ENCODE data around the gene MRRF. TPM values are rescaled to one million over a fixed set of nuclear protein-coding genes. Genes with fewer than 3 reads are reported as not detected.

MRRF gene
- total and polyA plus RNA-seq, 2 of the 4 experiments (the other 2 are of a cell fraction), result 32.1 to 38.0 TPM

DNA sequence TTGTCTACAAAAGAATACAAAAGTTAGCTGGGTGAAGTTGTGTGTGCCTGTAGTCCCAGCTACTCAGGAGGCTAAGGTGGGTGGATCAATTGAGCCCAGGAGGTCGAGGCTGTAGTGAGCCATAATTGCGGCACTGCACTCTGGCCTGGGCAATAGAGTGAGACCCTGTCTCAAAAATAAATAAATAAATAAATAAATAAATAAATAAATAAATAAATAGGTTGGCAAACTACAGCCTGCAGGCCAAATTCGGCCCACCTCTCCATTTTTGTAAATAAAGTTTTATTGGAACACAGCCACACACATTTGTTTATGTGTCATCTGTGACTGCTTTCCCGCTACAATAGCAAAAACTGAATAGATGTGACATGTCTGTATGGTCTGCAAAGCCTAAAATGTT, 115.6 kb downstream of the MRRF start:
- Histone ChIP-seq H3K18ac (ENCODE audit: low read depth, low read length) (peak overlapping the region; percentile 26; the same call in 1 of the 2 replicates), H3K9me3 (ENCODE audit: control insufficient read depth, insufficient read depth, low read length) (peaks cover 3% of the 10 kb centered on the region; the same call in 1 of the 2 replicates), H2BK20ac (ENCODE audit: low read depth, low read length) (no peak overlapping the region), H2AFZ (replicated peaks; ENCODE audit: low read length, poor library complexity) (no peak overlapping the region), H4K91ac (ENCODE audit: insufficient read depth, low read depth, low read length) (no peak overlapping the region), H2BK120ac (ENCODE audit: low read depth, low read length) (no peak overlapping the region), H3K4ac (ENCODE audit: low read depth, low read length) (peak overlapping the region; percentile 37; the same call in 1 of the 2 replicates), H3K9ac (ENCODE audit: low read depth, low read length) (no peak overlapping the region), H2BK15ac (ENCODE audit: low read depth, low read length) (no peak overlapping the region), H3K56ac (ENCODE audit: extremely low read depth, insufficient read depth, low read length) (no peak overlapping the region), H3K36me3 (ENCODE audit: control insufficient read depth, insufficient read depth, low read length) (peaks cover 52% of the 10 kb centered on the region), H3K4me1 (ENCODE audit: control insufficient read depth, insufficient read depth, low read length) (peaks cover 43% of the 10 kb centered on the region), H2BK5ac (ENCODE audit: low read depth, low read length, poor library complexity, severe bottlenecking) (peak overlapping the region; percentile 27), H4K8ac (ENCODE audit: low read depth in 2 of 2, low read length in 2 of 2) (no peak overlapping the region), H4K5ac (ENCODE audit: low read depth, low read length) (peak overlapping the region; percentile 9; the same call in 1 of the 2 replicates), H4K20me1 (ENCODE audit: insufficient read depth, low read length) (no peaks in the 10 kb centered on the region), H3K27me3 (ENCODE audit: control insufficient read depth, insufficient read depth, low read length) (no peaks in the 10 kb centered on the region), H3K9me1 (ENCODE audit: insufficient read depth, low read length) (peaks cover 41% of the 10 kb centered on the region), H3K4me3 (ENCODE audit: insufficient read depth, low read depth, low read length) (no peak overlapping the region), H3K79me1 (ENCODE audit: low read depth in 1 of 2, low read length in 2 of 2) (peaks cover 13 to 66% of the 10 kb centered on the region in 2 experiments; a peak in 3 of 4 replicates), H3K27ac (ENCODE audit: insufficient read depth, low read length) (no peak overlapping the region), H2AK9ac (replicated peaks; ENCODE audit: low read depth, low read length, poor library complexity) (no peak overlapping the region), H3K4me2 (ENCODE audit: low read depth, low read length) (no peak overlapping the region), H3K14ac (replicated peaks; ENCODE audit: low read depth, low read length) (0 out of 2 replicates have a peak overlapping the region, but pooled peaks have one; percentile 5), H2AK5ac (ENCODE audit: low read depth, low read length) (peak overlapping the region; percentile 69; the same call in 1 of the 2 replicates), H3K23ac (ENCODE audit: low read depth, low read length) (no peak overlapping the region)
- ChIA-PET CTCF (no interaction called here), POLR2A (ENCODE audit: unreplicated experiment) (no interaction called here)
- in situ Hi-C loops (cut with MboI; ENCODE audit: low sequenced_read_pairs) (no loop called here), intact Hi-C loops (cut with micrococcal nuclease) (no loop called here), dilution Hi-C loops (cut with HindIII; ENCODE audit: low sequenced_read_pairs, unreplicated experiment) (no loop called here)
- DNase-seq (no peak), ATAC-seq (ENCODE audit: low read depth) (no peak)
- WGBS, 2 experiments (ENCODE audit: extremely low coverage in 2 of 2, insufficient read length in 1 of 2), result no CpG with 5 or more reads among the region's 4 CpGs
- BruUV-seq (replicated peaks), result no TSS peak
- TF ChIP-seq FOS (IDR thresholded peaks at IDR 0.05; ENCODE audit: low read depth, low read length), result no peak
- TF ChIP-seq CEBPB (IDR thresholded peaks at IDR 0.05; ENCODE audit: low read depth, low read length), result no peak
- no peak for TF ChIP-seq MAFK (IDR thresholded peaks at IDR 0.05; ENCODE audit: low read depth, low read length)
- TF ChIP-seq SMC3 (IDR thresholded peaks at IDR 0.05; ENCODE audit: low read depth, low read length), result no peak
- TF ChIP-seq MAZ (IDR thresholded peaks at IDR 0.05; ENCODE audit: borderline replicate concordance, low read depth, low read length), result no peak
- no peak for TF ChIP-seq RCOR1 (IDR thresholded peaks at IDR 0.05; ENCODE audit: insufficient replicate concordance, low read length)

Small RNAs within 50 kb of the gene (microRNA-seq; reads per million reads assigned to microRNA genes)
- gene AL162424.1 (ENCODE audit: insufficient read depth, insufficient read length), result not detected

Small RNAs within 50 kb of the gene (small RNA-seq; reads per million reads assigned to genes)
- gene AL162424.1, result 0 reads per million in 5 experiments

Other genes with a start within 250 kb of the MRRF start
- gene TTLL11, start 171.6 kb upstream of the MRRF start, total RNA-seq (2012; rRNA removed), result 2.0 and 2.5 TPM in 2 replicates
- 4.6 and 4.8 TPM in 2 replicates for gene TTLL11, start 171.6 kb upstream of the MRRF start, polyA plus RNA-seq (2012; rRNA removed)
- 45.2 and 80.8 TPM in 2 replicates for gene NDUFA8, start 105.1 kb upstream of the MRRF start, total RNA-seq (2012; rRNA removed)
- 98.1 and 103 TPM in 2 replicates for gene NDUFA8, start 105.1 kb upstream of the MRRF start, polyA plus RNA-seq (2012; rRNA removed)
- not detected in 2 replicates for gene MORN5, start 105.0 kb upstream of the MRRF start, total RNA-seq (2012; rRNA removed)
- gene MORN5, start 105.0 kb upstream of the MRRF start, polyA plus RNA-seq (2012; rRNA removed), result not detected in 2 replicates
- under 0.01 TPM in 2 replicates for gene LHX6, start 35.9 kb upstream of the MRRF start, total RNA-seq (2012; rRNA removed)
- gene LHX6, start 35.9 kb upstream of the MRRF start, polyA plus RNA-seq (2012; rRNA removed), result 0.05 and 0.17 TPM in 2 replicates
- gene RBM18, start within 50 bp of the MRRF start, total RNA-seq (2012; rRNA removed), result 8.1 and 8.4 TPM in 2 replicates
- 13.8 and 15.6 TPM in 2 replicates for gene RBM18, start within 50 bp of the MRRF start, polyA plus RNA-seq (2012; rRNA removed)
- gene PTGS1, start 106.1 kb downstream of the MRRF start, total RNA-seq (2012; rRNA removed), result 21.1 and 24.7 TPM in 2 replicates
- 33.9 and 38.3 TPM in 2 replicates for gene PTGS1, start 106.1 kb downstream of the MRRF start, polyA plus RNA-seq (2012; rRNA removed)
- gene OR1J1, start 213.0 kb downstream of the MRRF start, total RNA-seq (2012; rRNA removed), result not detected in 2 replicates
- gene OR1J1, start 213.0 kb downstream of the MRRF start, polyA plus RNA-seq (2012; rRNA removed), result not detected in 2 replicates
- gene OR1J2, start 245.9 kb downstream of the MRRF start, total RNA-seq (2012; rRNA removed), result not detected in 2 replicates
- not detected in 2 replicates for gene OR1J2, start 245.9 kb downstream of the MRRF start, polyA plus RNA-seq (2012; rRNA removed)

All from IMR-90 (cell line).